ENCODE data around the gene IGFL4. TPM values are rescaled to one million over a fixed set of nuclear protein-coding genes. Genes with fewer than 3 reads are reported as not detected.

The IGFL4 gene
- polyA plus RNA-seq, 1 experiment, result not detected

DNA sequence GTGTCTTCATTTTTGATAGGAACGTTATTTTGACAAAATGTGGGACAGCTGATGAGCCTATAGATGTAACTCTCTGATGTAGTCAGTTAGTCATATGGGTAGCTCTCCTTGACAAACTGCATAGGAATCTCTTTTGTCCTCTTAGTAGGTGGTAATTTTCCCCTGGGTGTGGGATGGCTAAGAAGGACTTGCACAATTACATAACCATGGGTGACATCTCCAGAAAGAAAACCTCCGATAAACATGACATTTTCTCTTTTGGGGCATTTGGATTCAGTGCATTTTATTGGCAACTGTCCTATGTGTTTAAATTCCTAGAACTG lies 41.9 kb upstream of the IGFL4 start:
- Histone ChIP-seq H3K27me3 (ENCODE audit: control insufficient read depth, insufficient read depth, low read length) (peaks cover 40% of the 10 kb centered on the region), H3K9me3 (ENCODE audit: control insufficient read depth, insufficient read depth, low read length) (peaks cover 29% of the 10 kb centered on the region), H3K4me3 (ENCODE audit: low read depth, low read length) (no peak overlapping the region), H3K27ac (ENCODE audit: low read depth, low read length) (no peak overlapping the region)
- CTCF ChIA-PET, result interaction anchor here (0.5 to 7.7 kb wide), 14 partner anchors 9 to 790 kb away, joined by 3 to 196 read pairs (median 5); no protein-coding TSS in a partner anchor
- DNase-seq (ENCODE audit: low read depth, low spot score), result no peak
- POLR2A ChIA-PET, result no interaction called here
- TF ChIP-seq, protein P1, sequence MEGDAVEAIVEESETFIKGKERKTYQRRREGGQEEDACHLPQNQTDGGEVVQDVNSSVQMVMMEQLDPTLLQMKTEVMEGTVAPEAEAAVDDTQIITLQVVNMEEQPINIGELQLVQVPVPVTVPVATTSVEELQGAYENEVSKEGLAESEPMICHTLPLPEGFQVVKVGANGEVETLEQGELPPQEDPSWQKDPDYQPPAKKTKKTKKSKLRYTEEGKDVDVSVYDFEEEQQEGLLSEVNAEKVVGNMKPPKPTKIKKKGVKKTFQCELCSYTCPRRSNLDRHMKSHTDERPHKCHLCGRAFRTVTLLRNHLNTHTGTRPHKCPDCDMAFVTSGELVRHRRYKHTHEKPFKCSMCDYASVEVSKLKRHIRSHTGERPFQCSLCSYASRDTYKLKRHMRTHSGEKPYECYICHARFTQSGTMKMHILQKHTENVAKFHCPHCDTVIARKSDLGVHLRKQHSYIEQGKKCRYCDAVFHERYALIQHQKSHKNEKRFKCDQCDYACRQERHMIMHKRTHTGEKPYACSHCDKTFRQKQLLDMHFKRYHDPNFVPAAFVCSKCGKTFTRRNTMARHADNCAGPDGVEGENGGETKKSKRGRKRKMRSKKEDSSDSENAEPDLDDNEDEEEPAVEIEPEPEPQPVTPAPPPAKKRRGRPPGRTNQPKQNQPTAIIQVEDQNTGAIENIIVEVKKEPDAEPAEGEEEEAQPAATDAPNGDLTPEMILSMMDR (IDR thresholded peaks at IDR 0.05; ENCODE audit: low read depth, low read length), result no peak

DNA sequence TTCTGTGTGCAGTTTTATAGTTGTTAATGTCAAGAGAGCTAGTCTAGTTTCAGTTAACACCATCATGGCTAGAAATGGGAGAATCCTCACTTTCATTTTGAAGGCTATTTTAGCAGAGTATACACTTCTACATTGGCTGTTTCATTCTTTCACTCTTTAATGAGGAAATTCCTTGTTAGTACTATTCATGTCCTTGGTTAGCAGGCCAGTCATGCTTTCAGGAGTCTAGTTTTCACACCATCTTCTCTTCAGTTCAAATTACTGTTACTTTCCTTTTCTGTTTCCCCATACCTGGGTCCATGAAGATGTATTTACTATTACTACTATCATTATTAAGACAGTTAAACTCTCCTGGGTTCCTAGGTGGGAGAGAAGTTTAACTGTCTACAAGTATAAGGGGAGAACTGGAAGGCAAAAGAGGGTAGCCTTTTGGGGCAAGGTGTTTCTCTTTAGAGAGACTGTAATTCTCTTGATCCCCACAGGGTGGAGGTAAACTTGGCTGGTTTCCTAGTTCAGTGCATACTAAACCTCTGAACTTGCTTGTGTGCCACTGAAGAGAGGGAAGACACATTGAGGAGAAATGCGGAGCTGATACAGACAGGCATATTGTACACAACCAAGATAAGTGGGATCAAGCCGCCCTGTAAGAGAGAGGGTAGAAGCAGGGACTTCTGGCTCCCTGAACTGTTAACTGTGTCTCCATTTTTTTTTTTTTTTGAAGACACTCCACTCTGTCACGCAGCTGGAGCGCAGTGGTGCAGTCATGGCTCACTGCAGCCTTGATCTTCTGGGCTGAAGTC lies 41.3 kb upstream of the IGFL4 start:
- Histone ChIP-seq H3K27me3 (ENCODE audit: control insufficient read depth, insufficient read depth, low read length) (peaks cover 41% of the 10 kb centered on the region), H3K9me3 (ENCODE audit: control insufficient read depth, insufficient read depth, low read length) (peaks cover 24% of the 10 kb centered on the region), H3K27ac (ENCODE audit: low read depth, low read length) (no peak overlapping the region), H3K4me3 (ENCODE audit: low read depth, low read length) (no peak overlapping the region)
- POLR2A ChIA-PET, result no interaction called here
- DNase-seq (ENCODE audit: low read depth, low spot score), result no peak
- CTCF ChIA-PET, result interaction anchor here (0.6 to 7.7 kb wide), 15 partner anchors 10 to 790 kb away, joined by 3 to 196 read pairs (median 5); no protein-coding TSS in a partner anchor
- TF ChIP-seq, protein P1 (IDR thresholded peaks at IDR 0.05; ENCODE audit: low read depth, low read length), result peak; percentile 79

DNA sequence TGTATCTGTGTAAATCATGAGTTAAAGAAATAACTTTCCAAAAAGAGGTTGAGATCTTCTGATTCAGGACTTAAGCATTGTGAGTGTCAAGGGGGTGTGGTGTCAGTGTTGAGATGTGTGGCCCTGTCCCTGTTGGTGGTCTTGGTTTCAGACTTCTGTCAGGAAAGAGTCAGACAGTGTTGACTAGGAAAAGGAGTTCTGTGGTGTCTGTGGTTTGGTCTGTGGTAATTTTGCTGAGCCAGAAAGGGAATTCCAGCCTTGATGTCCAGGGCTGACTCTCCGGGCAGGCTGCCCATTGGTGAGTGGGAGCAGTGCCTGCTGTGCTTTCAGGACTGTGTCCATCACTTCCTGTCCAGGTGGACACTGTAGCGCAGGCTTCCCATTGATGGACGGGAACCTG lies 39.8 kb upstream of the IGFL4 start:
- H3K27ac ChIP-seq (ENCODE audit: low read depth, low read length), result no peak overlapping the region
- H3K4me3 ChIP-seq (ENCODE audit: low read depth, low read length), result no peak overlapping the region
- ChIA-PET POLR2A (no interaction called here), CTCF (interaction anchor here (1.5 to 7.7 kb wide), 4 partner anchors 10 to 184 kb away, joined by 5 to 196 read pairs (median 64); no protein-coding TSS in a partner anchor)
- peak; percentile 63 for DNase-seq (ENCODE audit: low read depth, low spot score)
- H3K27me3 ChIP-seq (ENCODE audit: control insufficient read depth, insufficient read depth, low read length), result peaks cover 42% of the 10 kb centered on the region
- TF ChIP-seq, protein P1 (IDR thresholded peaks at IDR 0.05; ENCODE audit: low read depth, low read length), result no peak
- peaks cover 18% of the 10 kb centered on the region for H3K9me3 ChIP-seq (ENCODE audit: control insufficient read depth, insufficient read depth, low read length)

DNA sequence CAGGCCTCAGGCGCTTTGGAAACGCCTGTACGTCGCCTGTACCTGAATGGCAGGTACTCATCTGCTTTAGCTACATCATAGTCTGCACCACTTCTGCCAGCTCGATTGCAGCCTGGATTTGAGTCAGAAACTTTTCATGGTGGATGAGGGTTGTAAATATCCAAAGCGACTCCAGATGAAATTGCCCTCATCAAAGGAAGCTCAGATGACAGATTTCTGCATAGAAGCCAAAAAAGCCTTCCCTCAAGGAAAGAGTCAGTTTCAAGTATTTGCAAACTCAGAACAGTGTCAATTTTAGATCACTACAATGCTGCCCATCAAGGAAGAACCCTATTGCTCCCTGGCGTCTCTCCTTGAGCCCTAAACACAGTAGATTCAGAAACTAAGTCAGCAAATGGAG lies 38.8 kb upstream of the IGFL4 start:
- Histone ChIP-seq H3K4me3 (ENCODE audit: low read depth, low read length) (no peak overlapping the region), H3K27ac (ENCODE audit: low read depth, low read length) (no peak overlapping the region), H3K27me3 (ENCODE audit: control insufficient read depth, insufficient read depth, low read length) (peaks cover 46% of the 10 kb centered on the region), H3K9me3 (ENCODE audit: control insufficient read depth, insufficient read depth, low read length) (peaks cover 18% of the 10 kb centered on the region)
- TF ChIP-seq, protein P1 (IDR thresholded peaks at IDR 0.05; ENCODE audit: low read depth, low read length), result no peak
- no peak for DNase-seq (ENCODE audit: low read depth, low spot score)
- ChIA-PET CTCF (interaction anchor here (0.5 to 7.7 kb wide), 7 partner anchors 9 to 458 kb away, joined by 3 to 196 read pairs (median 6); no protein-coding TSS in a partner anchor), POLR2A (no interaction called here)

Measured in AG04450 (cell line).